Neural cell (in vitro differentiated cells): ENCODE measurements around the gene FAM118B.

Source experiments
- CTCF ChIP-seq: fragments of 450-650 bp; IDR thresholded peaks from 2 replicates; pipeline ENCODE4 v1.5.1; 2014; ENCODE audit warnings: antibody characterized with exemption, mild to moderate bottlenecking, moderate library complexity; ENCODE audit not compliant: poor library complexity, severe bottlenecking
- EP300 ChIP-seq: fragments of 450-650 bp; conservative IDR thresholded peaks from 2 replicates; pipeline ENCODE4 v1.6.1; 2014; ENCODE audit warnings: antibody characterized with exemption, mild to moderate bottlenecking, moderate library complexity; ENCODE audit not compliant: poor library complexity, severe bottlenecking
- EZH2 ChIP-seq: fragments of 200-600, 300-800 bp; shearing (Covaris generic), sonication (generic); IDR thresholded peaks from 2 replicates; pipeline ENCODE4 v1.6.1; 2014; ENCODE audit warnings: antibody characterized with exemption, low read length, borderline replicate concordance, mild to moderate bottlenecking; ENCODE audit not compliant: insufficient read depth, poor library complexity, severe bottlenecking
- MXI1 ChIP-seq: fragments of 450-650 bp; conservative IDR thresholded peaks from 2 replicates; pipeline ENCODE4 v1.6.1; 2014; ENCODE audit warnings: antibody characterized with exemption, mild to moderate bottlenecking; ENCODE audit not compliant: poor library complexity, severe bottlenecking
- POLR2AphosphoS5 ChIP-seq: IDR thresholded peaks from 2 replicates; pipeline ENCODE4 v1.6.1; 2012
- RAD21 ChIP-seq: fragments of 450-650 bp; conservative IDR thresholded peaks from 2 replicates; pipeline ENCODE4 v1.6.1; 2014; ENCODE audit warnings: antibody characterized with exemption, mild to moderate bottlenecking, moderate library complexity
- SMC3 ChIP-seq: fragments of 450-650 bp; conservative IDR thresholded peaks from 2 replicates; pipeline ENCODE4 v1.6.1; 2014; ENCODE audit warnings: antibody characterized with exemption, mild to moderate bottlenecking, moderate library complexity; ENCODE audit not compliant: poor library complexity
- TAF1 ChIP-seq: IDR thresholded peaks from 2 replicates; pipeline ENCODE4 v1.6.1; 2012; ENCODE audit warnings: low read depth
- TF ChIP-seq, protein P1 (sequence below): IDR thresholded peaks from 2 replicates; pipeline ENCODE4 v1.6.1; 2012; ENCODE audit warnings: borderline replicate concordance

- no peak for TF ChIP-seq EZH2
- no peak for TF ChIP-seq CTCF
- TF ChIP-seq EP300 = no peak
- TF ChIP-seq, protein P1, sequence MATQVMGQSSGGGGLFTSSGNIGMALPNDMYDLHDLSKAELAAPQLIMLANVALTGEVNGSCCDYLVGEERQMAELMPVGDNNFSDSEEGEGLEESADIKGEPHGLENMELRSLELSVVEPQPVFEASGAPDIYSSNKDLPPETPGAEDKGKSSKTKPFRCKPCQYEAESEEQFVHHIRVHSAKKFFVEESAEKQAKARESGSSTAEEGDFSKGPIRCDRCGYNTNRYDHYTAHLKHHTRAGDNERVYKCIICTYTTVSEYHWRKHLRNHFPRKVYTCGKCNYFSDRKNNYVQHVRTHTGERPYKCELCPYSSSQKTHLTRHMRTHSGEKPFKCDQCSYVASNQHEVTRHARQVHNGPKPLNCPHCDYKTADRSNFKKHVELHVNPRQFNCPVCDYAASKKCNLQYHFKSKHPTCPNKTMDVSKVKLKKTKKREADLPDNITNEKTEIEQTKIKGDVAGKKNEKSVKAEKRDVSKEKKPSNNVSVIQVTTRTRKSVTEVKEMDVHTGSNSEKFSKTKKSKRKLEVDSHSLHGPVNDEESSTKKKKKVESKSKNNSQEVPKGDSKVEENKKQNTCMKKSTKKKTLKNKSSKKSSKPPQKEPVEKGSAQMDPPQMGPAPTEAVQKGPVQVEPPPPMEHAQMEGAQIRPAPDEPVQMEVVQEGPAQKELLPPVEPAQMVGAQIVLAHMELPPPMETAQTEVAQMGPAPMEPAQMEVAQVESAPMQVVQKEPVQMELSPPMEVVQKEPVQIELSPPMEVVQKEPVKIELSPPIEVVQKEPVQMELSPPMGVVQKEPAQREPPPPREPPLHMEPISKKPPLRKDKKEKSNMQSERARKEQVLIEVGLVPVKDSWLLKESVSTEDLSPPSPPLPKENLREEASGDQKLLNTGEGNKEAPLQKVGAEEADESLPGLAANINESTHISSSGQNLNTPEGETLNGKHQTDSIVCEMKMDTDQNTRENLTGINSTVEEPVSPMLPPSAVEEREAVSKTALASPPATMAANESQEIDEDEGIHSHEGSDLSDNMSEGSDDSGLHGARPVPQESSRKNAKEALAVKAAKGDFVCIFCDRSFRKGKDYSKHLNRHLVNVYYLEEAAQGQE = no peak
- TF ChIP-seq RAD21 = no peak
- TF ChIP-seq TAF1 = no peak
- TF ChIP-seq POLR2AphosphoS5 = no peak
- TF ChIP-seq SMC3 = no peak
- no peak for TF ChIP-seq MXI1
These were observed 96.7 kb downstream of the FAM118B start for GRCh38 chr11:126308271-126308671.
